H1 (cell line): ENCODE measurements around the gene CEACAM21. TPM values are rescaled to one million over a fixed set of nuclear protein-coding genes. Genes with fewer than 3 reads are reported as not detected.

Experiments used
- KDM4A ChIP-seq: IDR thresholded peaks from one replicate; pipeline ENCODE4 v1.7.1; 2012; ENCODE audit warnings: low read depth, mild to moderate bottlenecking, moderate library complexity, low read length, inconsistent platforms; ENCODE audit not compliant: severe bottlenecking
- POLR2AphosphoS5 ChIP-seq: IDR thresholded peaks from 2 replicates; pipeline ENCODE4 v1.6.1; 2011; ENCODE audit warnings: low read depth, low read length
- TEAD4 ChIP-seq: IDR thresholded peaks from 2 replicates; pipeline ENCODE4 v1.6.1; 2012; ENCODE audit warnings: low read depth, low read length, inconsistent platforms, mixed read lengths
- polyA plus RNA-seq, 7 experiments: library from polyadenylated mRNA; depleted of rRNA in 3 of 7; stranded (reverse) in 5 of 7; unstranded in 2 of 7; fragments of >200 nt in 5 of 7; fragments of 200-250 nt in 2 of 7; gene quantifications; 1 replicate in 5 of 7; 2 replicates in 1 of 7; 4 replicates in 1 of 7; pipeline versions ENCODE4 v1.2.1 to v1.2.3, GENCODE V29; 2011 to 2013; ENCODE audit warnings: missing spikeins in 2 of 7, mixed read lengths in 2 of 7
- total RNA-seq: library from RNA; stranded (reverse); fragmentation: NEBNext Ultra II Directional; extraction: Animal tissue kit (Norgen Biotek cat#: 25700); gene quantifications from 2 replicates; pipeline ENCODE4 v1.2.1, GENCODE V29; 2021
- TF ChIP-seq, protein P1 (sequence below): fragments of 300-600 bp; sonication (generic); IDR thresholded peaks from 2 replicates; pipeline ENCODE4 v1.7.1; 2012; ENCODE audit warnings: low read length, moderate library complexity, mild to moderate bottlenecking, inconsistent platforms; ENCODE audit not compliant: insufficient replicate concordance
- TF ChIP-seq, protein P2 (sequence below): IDR thresholded peaks from 2 replicates; pipeline ENCODE4 v1.6.1; 2012; ENCODE audit warnings: inconsistent platforms

Gene CEACAM21
- total and polyA plus RNA-seq, 2 of the 8 experiments (the other 6 are each of a cell fraction or from before 2014, with no cell fraction given): not detected

DNA sequence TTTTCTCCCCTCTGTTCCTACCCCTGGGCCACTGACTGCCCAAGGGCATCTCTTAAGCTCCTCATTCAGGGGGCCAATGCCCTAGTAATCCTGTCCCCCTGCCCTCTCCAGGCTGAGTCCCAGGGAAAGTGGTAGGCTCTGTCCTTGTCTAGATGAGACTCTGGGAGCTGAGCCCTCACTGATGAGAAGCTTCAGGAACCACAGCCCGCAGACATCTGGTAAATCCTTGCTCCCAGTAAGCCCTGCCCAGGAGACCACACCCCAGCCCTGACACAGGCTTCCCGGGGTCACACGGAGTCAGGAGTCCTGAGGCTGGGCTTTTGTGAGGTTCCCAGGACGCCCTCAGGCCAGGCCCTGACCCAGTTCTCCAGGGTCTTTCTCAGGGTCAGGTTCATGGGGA, 49.0 kb downstream of the CEACAM21 start (continued):
- TF ChIP-seq, protein P1, sequence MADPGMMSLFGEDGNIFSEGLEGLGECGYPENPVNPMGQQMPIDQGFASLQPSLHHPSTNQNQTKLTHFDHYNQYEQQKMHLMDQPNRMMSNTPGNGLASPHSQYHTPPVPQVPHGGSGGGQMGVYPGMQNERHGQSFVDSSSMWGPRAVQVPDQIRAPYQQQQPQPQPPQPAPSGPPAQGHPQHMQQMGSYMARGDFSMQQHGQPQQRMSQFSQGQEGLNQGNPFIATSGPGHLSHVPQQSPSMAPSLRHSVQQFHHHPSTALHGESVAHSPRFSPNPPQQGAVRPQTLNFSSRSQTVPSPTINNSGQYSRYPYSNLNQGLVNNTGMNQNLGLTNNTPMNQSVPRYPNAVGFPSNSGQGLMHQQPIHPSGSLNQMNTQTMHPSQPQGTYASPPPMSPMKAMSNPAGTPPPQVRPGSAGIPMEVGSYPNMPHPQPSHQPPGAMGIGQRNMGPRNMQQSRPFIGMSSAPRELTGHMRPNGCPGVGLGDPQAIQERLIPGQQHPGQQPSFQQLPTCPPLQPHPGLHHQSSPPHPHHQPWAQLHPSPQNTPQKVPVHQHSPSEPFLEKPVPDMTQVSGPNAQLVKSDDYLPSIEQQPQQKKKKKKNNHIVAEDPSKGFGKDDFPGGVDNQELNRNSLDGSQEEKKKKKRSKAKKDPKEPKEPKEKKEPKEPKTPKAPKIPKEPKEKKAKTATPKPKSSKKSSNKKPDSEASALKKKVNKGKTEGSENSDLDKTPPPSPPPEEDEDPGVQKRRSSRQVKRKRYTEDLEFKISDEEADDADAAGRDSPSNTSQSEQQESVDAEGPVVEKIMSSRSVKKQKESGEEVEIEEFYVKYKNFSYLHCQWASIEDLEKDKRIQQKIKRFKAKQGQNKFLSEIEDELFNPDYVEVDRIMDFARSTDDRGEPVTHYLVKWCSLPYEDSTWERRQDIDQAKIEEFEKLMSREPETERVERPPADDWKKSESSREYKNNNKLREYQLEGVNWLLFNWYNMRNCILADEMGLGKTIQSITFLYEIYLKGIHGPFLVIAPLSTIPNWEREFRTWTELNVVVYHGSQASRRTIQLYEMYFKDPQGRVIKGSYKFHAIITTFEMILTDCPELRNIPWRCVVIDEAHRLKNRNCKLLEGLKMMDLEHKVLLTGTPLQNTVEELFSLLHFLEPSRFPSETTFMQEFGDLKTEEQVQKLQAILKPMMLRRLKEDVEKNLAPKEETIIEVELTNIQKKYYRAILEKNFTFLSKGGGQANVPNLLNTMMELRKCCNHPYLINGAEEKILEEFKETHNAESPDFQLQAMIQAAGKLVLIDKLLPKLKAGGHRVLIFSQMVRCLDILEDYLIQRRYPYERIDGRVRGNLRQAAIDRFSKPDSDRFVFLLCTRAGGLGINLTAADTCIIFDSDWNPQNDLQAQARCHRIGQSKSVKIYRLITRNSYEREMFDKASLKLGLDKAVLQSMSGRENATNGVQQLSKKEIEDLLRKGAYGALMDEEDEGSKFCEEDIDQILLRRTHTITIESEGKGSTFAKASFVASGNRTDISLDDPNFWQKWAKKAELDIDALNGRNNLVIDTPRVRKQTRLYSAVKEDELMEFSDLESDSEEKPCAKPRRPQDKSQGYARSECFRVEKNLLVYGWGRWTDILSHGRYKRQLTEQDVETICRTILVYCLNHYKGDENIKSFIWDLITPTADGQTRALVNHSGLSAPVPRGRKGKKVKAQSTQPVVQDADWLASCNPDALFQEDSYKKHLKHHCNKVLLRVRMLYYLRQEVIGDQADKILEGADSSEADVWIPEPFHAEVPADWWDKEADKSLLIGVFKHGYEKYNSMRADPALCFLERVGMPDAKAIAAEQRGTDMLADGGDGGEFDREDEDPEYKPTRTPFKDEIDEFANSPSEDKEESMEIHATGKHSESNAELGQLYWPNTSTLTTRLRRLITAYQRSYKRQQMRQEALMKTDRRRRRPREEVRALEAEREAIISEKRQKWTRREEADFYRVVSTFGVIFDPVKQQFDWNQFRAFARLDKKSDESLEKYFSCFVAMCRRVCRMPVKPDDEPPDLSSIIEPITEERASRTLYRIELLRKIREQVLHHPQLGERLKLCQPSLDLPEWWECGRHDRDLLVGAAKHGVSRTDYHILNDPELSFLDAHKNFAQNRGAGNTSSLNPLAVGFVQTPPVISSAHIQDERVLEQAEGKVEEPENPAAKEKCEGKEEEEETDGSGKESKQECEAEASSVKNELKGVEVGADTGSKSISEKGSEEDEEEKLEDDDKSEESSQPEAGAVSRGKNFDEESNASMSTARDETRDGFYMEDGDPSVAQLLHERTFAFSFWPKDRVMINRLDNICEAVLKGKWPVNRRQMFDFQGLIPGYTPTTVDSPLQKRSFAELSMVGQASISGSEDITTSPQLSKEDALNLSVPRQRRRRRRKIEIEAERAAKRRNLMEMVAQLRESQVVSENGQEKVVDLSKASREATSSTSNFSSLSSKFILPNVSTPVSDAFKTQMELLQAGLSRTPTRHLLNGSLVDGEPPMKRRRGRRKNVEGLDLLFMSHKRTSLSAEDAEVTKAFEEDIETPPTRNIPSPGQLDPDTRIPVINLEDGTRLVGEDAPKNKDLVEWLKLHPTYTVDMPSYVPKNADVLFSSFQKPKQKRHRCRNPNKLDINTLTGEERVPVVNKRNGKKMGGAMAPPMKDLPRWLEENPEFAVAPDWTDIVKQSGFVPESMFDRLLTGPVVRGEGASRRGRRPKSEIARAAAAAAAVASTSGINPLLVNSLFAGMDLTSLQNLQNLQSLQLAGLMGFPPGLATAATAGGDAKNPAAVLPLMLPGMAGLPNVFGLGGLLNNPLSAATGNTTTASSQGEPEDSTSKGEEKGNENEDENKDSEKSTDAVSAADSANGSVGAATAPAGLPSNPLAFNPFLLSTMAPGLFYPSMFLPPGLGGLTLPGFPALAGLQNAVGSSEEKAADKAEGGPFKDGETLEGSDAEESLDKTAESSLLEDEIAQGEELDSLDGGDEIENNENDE: no peak
- TF ChIP-seq POLR2AphosphoS5: no peak
- TF ChIP-seq KDM4A: no peak
- no peak for TF ChIP-seq TEAD4
- TF ChIP-seq, protein P2, sequence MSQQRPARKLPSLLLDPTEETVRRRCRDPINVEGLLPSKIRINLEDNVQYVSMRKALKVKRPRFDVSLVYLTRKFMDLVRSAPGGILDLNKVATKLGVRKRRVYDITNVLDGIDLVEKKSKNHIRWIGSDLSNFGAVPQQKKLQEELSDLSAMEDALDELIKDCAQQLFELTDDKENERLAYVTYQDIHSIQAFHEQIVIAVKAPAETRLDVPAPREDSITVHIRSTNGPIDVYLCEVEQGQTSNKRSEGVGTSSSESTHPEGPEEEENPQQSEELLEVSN: no peak
